T-cell (primary cell): ENCODE results near the gene RPS28. TPM values are rescaled to one million over a fixed set of nuclear protein-coding genes. Genes with fewer than 3 reads are reported as not detected.

Experiments used
- ATAC-seq, 4 experiments: fragments of 200-7000 bp in 3 of 4; fragments of 150-1000 bp in 1 of 4; cut with Tn5 transposase; replicated peaks in 1 of 4; 1 replicate in 3 of 4; 2 replicates in 1 of 4; pipeline ENCODE4 v1.10.0; 2021; ENCODE audit warnings: moderate library complexity in 3 of 4, mild to moderate bottlenecking in 2 of 4, moderate number of reproducible peaks in 1 of 4
- CTCF ChIA-PET, 2 donors: fragments of 300-600 bp; sonication (Branson Sonifier 250); formaldehyde crosslinking; loops; one replicate each; lab custom pipeline; 2022; ENCODE audit warnings: antibody characterized with exemption in 2 of 2; lab: Charles Lee
- POLR2A ChIA-PET, 2 donors: fragments of 300-600 bp; sonication (Branson Sonifier 250); formaldehyde crosslinking; loops; one replicate each; lab custom pipeline; 2022; ENCODE audit warnings: antibody characterized with exemption in 2 of 2; lab: Charles Lee
- DNase-seq, 35 experiments: peaks; one replicate each; pipeline versions ENCODE4 v3.0.0 to v3.0.0-alpha.2; 2013 to 2023
- H3K27ac ChIP-seq: one replicate; pipeline ENCODE4 v1.5.1; 2013; ENCODE audit warnings: low read length
- H3K27me3 ChIP-seq, 2 experiments: replicated peaks in 1 of 2; 1 replicate in 1 of 2; 2 replicates in 1 of 2; pipeline versions ENCODE4 v1.6.1 to v1.7.0; 2013; ENCODE audit warnings: low read length in 1 of 2, mixed read lengths in 1 of 2; ENCODE audit not compliant: control insufficient read depth in 2 of 2, insufficient read depth in 2 of 2; ENCODE audit errors: extremely low read depth in 1 of 2
- H3K36me3 ChIP-seq, 2 donors: 1 replicate in 1 of 2; 2 replicates in 1 of 2; pipeline versions ENCODE4 v1.6.1 to v1.7.0; 2013; ENCODE audit warnings: low read length in 1 of 2; ENCODE audit not compliant: control insufficient read depth in 2 of 2, insufficient read depth in 1 of 2; ENCODE audit errors: extremely low read depth in 1 of 2
- H3K4me1 ChIP-seq, 2 experiments: 1 replicate in 1 of 2; 2 replicates in 1 of 2; pipeline versions ENCODE4 v1.6.1 to v1.7.0; 2013; ENCODE audit warnings: low read length in 2 of 2, mixed read lengths in 1 of 2; ENCODE audit not compliant: insufficient read depth in 2 of 2, control insufficient read depth in 1 of 2; ENCODE audit errors: extremely low read depth in 1 of 2
- H3K4me3 ChIP-seq, 2 donors: 1 replicate in 1 of 2; 2 replicates in 1 of 2; pipeline versions ENCODE4 v1.5.1 to v1.7.0; 2013; ENCODE audit warnings: mild to moderate bottlenecking in 2 of 2, low read length in 1 of 2, moderate library complexity in 1 of 2; ENCODE audit not compliant: control insufficient read depth in 1 of 2; ENCODE audit errors: extremely low read depth in 1 of 2
- H3K9me3 ChIP-seq: 2 replicates; pipeline ENCODE4 v1.7.0; 2013
- H3K27ac Mint-ChIP-seq, 2 donors: one replicate each; pipeline ENCODE4 v1.8.0; 2020 to 2021; ENCODE audit warnings: mild to moderate bottlenecking in 2 of 2, mixed read lengths in 2 of 2
- H3K27me3 Mint-ChIP-seq, 2 donors: one replicate each; pipeline ENCODE4 v1.8.0; 2021 to 2022; ENCODE audit warnings: mixed read lengths in 2 of 2
- H3K36me3 Mint-ChIP-seq: one replicate; pipeline ENCODE4 v1.8.0; 2021; ENCODE audit warnings: mixed read lengths
- H3K4me1 Mint-ChIP-seq, 3 donors: one replicate each; pipeline ENCODE4 v1.8.0; 2020 to 2022; ENCODE audit warnings: mixed read lengths in 3 of 3, mild to moderate bottlenecking in 1 of 3
- H3K4me3 Mint-ChIP-seq, 3 donors: one replicate each; pipeline ENCODE4 v1.8.0; 2020 to 2022; ENCODE audit warnings: mild to moderate bottlenecking in 3 of 3, mixed read lengths in 3 of 3, moderate library complexity in 3 of 3
- H3K9me3 Mint-ChIP-seq, 3 donors: one replicate each; pipeline ENCODE4 v1.8.0; 2020 to 2022; ENCODE audit warnings: mixed read lengths in 3 of 3
- WGBS: methylation state at CpG from one replicate; pipeline ENCODE4 v1.1.5; 2013; ENCODE audit warnings: missing lambda C conversion rate; ENCODE audit not compliant: insufficient coverage; 5-methylcytosine and 5-hydroxymethylcytosine counted together
- total RNA-seq, 35 experiments: library from RNA in 6 of 35; stranded (reverse) in 6 of 35; fragments of 120-200 nt in 1 of 35; gene quantifications; one replicate each; pipeline versions ENCODE4 v1.2.1 to v1.2.4 and lab custom pipeline; 2013 to 2026

Gene RPS28
- total RNA-seq, 5 donors from 2014 or later (not counting 1 experiment from before 2014, with no cell fraction given): 2,995 to 3,551 (median 3,317) TPM

GRCh38 chr19:8305798-8306197, 15.5 kb upstream of the RPS28 start:
- Mint-ChIP-seq H3K9me3 (no peaks in the 10 kb centered on the region), H3K4me1 (peaks cover 26 to 37% (median 36%) of the 10 kb centered on the region in 3 donors), H3K4me3 (peak overlapping the region in 1 of 3 donors; percentile 90), H3K36me3 (peaks cover 3% of the 10 kb centered on the region), H3K27me3 (no peaks in the 10 kb centered on the region), H3K27ac (peak overlapping the region; percentile 7 to 66)
- Histone ChIP-seq H3K27ac (peak overlapping the region; percentile 10), H3K4me1 (peaks cover 4 to 35% of the 10 kb centered on the region in 2 experiments), H3K9me3 (no peaks in the 10 kb centered on the region), H3K27me3 (no peaks in the 10 kb centered on the region), H3K4me3 (no peak overlapping the region), H3K36me3 (peaks cover 0 to 15% of the 10 kb centered on the region in 2 donors)
- ChIA-PET POLR2A (no interaction called here), CTCF (interaction anchor here in 1 of 2 donors (0.6 kb wide), 1 partner anchor 37 kb away, joined by 4 read pairs; no protein-coding TSS in a partner anchor)
- no peak for ATAC-seq
- no CpG with 5 or more reads among the region's 4 CpGs for WGBS
- DNase-seq: peak in 2 of 35 experiments; percentile 0 to 10

- Mint-ChIP-seq H3K9me3 (no peaks in the 10 kb centered on the region), H3K36me3 (peaks cover 6% of the 10 kb centered on the region), H3K27ac (peak overlapping the region; percentile 88), H3K27me3 (no peaks in the 10 kb centered on the region), H3K4me3 (peak overlapping the region; percentile 83 to 90 (median 87)), H3K4me1 (peaks cover 26 to 37% (median 36%) of the 10 kb centered on the region in 3 donors)
- Histone ChIP-seq H3K36me3 (peaks cover 0 to 21% of the 10 kb centered on the region in 2 donors), H3K27ac (peak overlapping the region; percentile 10), H3K4me3 (no peak overlapping the region), H3K9me3 (no peaks in the 10 kb centered on the region), H3K27me3 (no peaks in the 10 kb centered on the region), H3K4me1 (peaks cover 4 to 35% of the 10 kb centered on the region in 2 experiments)
- ATAC-seq (no peak), DNase-seq (peak in 2 of 35 experiments; percentile 1 to 22)
- CTCF ChIA-PET: interaction anchor here in 1 of 2 donors (0.7 kb wide), 1 partner anchor 276 kb away, joined by 3 read pairs; no protein-coding TSS in a partner anchor
- POLR2A ChIA-PET: no interaction called here
- 69% methylated on average over 9 of the region's 17 CpGs for WGBS
Measured at GRCh38 chr19:8306235-8307054, 14.9 kb upstream of the RPS28 start.

- H3K36me3 Mint-ChIP-seq: peaks cover 6% of the 10 kb centered on the region
- peak overlapping the region; percentile 83 to 90 (median 87) for H3K4me3 Mint-ChIP-seq
- no peak for ATAC-seq
- peaks cover 26 to 37% (median 36%) of the 10 kb centered on the region in 3 donors for H3K4me1 Mint-ChIP-seq
- CTCF ChIA-PET: interaction anchor here in 1 of 2 donors (0.7 kb wide), 1 partner anchor 275 kb away, joined by 3 read pairs; no protein-coding TSS in a partner anchor
- peak overlapping the region; percentile 88 for H3K27ac Mint-ChIP-seq
- Histone ChIP-seq H3K27me3 (no peaks in the 10 kb centered on the region), H3K4me3 (peak overlapping the region; percentile 80 to 84), H3K9me3 (no peaks in the 10 kb centered on the region), H3K4me1 (peaks cover 4 to 35% of the 10 kb centered on the region in 2 experiments), H3K27ac (peak overlapping the region; percentile 5), H3K36me3 (peaks cover 0 to 26% of the 10 kb centered on the region in 2 donors)
- POLR2A ChIA-PET: no interaction called here
- H3K9me3 Mint-ChIP-seq: no peaks in the 10 kb centered on the region
- WGBS: 26% methylated on average over 10 of the region's 24 CpGs
- no peaks in the 10 kb centered on the region for H3K27me3 Mint-ChIP-seq
- DNase-seq: no peak
Measured at GRCh38 chr19:8307400-8307964, 13.8 kb upstream of the RPS28 start.

DNA sequence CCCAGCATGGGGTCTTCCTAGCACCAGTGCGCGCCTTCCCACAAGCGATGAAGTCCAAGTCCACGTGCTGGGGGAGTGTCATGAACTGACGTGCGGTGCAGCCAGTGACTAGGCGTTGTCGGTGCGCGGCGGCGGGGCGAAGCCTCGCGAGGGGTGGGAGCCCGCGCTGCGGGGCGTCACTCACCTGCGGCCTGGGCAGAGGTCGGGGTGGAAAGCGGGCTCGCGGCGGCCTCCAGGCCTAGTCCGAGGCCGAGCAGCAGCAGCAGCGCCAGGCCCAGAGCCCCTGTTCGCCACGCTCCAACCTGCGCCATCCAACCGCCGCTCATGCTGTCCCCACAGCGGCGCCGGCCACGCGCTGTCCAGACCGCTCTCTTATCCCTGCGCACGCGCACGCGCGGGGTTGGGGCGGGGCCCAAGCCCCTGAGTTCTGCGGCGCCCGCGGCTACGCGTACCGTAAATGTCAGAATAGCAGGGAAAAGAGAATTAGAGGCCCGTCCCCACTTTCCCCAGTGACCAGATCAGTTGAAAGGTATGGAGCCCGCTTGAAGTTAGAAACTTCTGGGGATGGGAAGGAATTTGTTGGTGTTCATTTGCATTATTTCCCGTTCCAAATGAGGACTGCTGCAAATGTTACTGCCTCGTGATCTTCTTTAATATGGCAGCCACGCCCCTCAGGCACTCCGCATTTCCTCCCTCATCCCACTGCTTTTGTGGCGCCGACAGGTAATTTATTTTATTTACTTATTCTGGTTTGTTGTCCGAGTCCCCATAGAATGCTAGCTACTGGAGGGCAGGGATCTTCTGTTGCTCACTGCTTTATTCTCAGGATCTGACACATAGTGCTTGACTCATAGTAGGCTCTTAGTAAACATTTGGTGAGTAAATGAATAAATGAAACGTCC, 13.1 kb upstream of the RPS28 start, which contains the start of gene CD320:
CD320 (minus strand) TSS at position 394 of the 902 bp plus-strand sequence; CDS start at position 326, 68 bp downstream.
- Histone ChIP-seq H3K9me3 (no peaks in the 10 kb centered on the region), H3K27me3 (no peaks in the 10 kb centered on the region), H3K4me3 (peak within 1 kb of the TSS; percentile 80 to 84), H3K36me3 (peaks cover 2 to 30% of the 10 kb centered on the region in 2 donors), H3K27ac (peak within 1 kb of the TSS; percentile 5), H3K4me1 (peaks cover 4 to 35% of the 10 kb centered on the region in 2 experiments)
- Mint-ChIP-seq H3K27me3 (no peaks in the 10 kb centered on the region), H3K36me3 (peaks cover 6% of the 10 kb centered on the region), H3K4me3 (peak within 1 kb of the TSS; percentile 83 to 90 (median 87)), H3K4me1 (peaks cover 26 to 37% (median 36%) of the 10 kb centered on the region in 3 donors), H3K27ac (peak within 1 kb of the TSS; percentile 88), H3K9me3 (no peaks in the 10 kb centered on the region)
- ChIA-PET POLR2A (interaction anchor here in 1 of 2 donors (0.6 kb wide), 1 partner anchor 59 kb away, joined by 4 read pairs; no protein-coding TSS in a partner anchor), CTCF (no interaction called here)
- peak; percentile 93 to 94 (median 94) for ATAC-seq
- WGBS: under 1% methylated on average over 53 of the region's 63 CpGs
- DNase-seq: peak; percentile 63 to 90 (median 82)

GRCh38 chr19:8308891-8309291, 12.4 kb upstream of the RPS28 start:
- no peaks in the 10 kb centered on the region for H3K9me3 Mint-ChIP-seq
- DNase-seq (peak in 1 of 35 experiments; percentile 0), ATAC-seq (no peak)
- Histone ChIP-seq H3K27ac (no peak overlapping the region), H3K36me3 (peaks cover 5 to 35% of the 10 kb centered on the region in 2 donors), H3K27me3 (no peaks in the 10 kb centered on the region), H3K4me1 (peaks cover 4 to 35% of the 10 kb centered on the region in 2 experiments), H3K9me3 (no peaks in the 10 kb centered on the region), H3K4me3 (peak overlapping the region in 1 of 2 donors; percentile 80)
- no peaks in the 10 kb centered on the region for H3K27me3 Mint-ChIP-seq
- CTCF ChIA-PET: no interaction called here
- H3K4me3 Mint-ChIP-seq: peak overlapping the region; percentile 83 to 90 (median 87)
- peaks cover 26 to 37% (median 36%) of the 10 kb centered on the region in 3 donors for H3K4me1 Mint-ChIP-seq
- H3K27ac Mint-ChIP-seq: peak overlapping the region in 1 of 2 donors; percentile 85
- 90% methylated on average over 10 of the region's 17 CpGs for WGBS
- POLR2A ChIA-PET: interaction anchor here in 1 of 2 donors (0.6 kb wide), 1 partner anchor 59 kb away, joined by 4 read pairs; no protein-coding TSS in a partner anchor
- peaks cover 6% of the 10 kb centered on the region for H3K36me3 Mint-ChIP-seq
